GM19099 (cell line): ENCODE results near the gene DGKK.

Experiments used
- POLR2A ChIP-seq: IDR thresholded peaks from 3 replicates; pipeline ENCODE4 v1.6.1; 2011; ENCODE audit warnings: low read depth; ENCODE audit not compliant: insufficient read length; ENCODE audit errors: extremely low read depth

DGKK gene

GRCh38 chrX:50470103-50471031 is at the start of gene DGKK:
DGKK (minus strand) TSS chrX:50470825; CDS start chrX:50470678, 147 bp downstream.
- TF ChIP-seq POLR2A, result no peak

- TF ChIP-seq POLR2A, result no peak
Measured at GRCh38 chrX:50514811-50515210, 44.2 kb upstream of the DGKK start.

GRCh38 chrX:50497114-50497513 is 26.5 kb upstream of the DGKK start:
- TF ChIP-seq POLR2A, result no peak

GRCh38 chrX:50495616-50496015 is 25.0 kb upstream of the DGKK start:
- no peak for TF ChIP-seq POLR2A

- no peak for TF ChIP-seq POLR2A
Measured at GRCh38 chrX:50492720-50493119, 22.1 kb upstream of the DGKK start.

GRCh38 chrX:50484662-50485061 is 14.0 kb upstream of the DGKK start:
- no peak for TF ChIP-seq POLR2A

GRCh38 chrX:50483283-50483682 is 12.7 kb upstream of the DGKK start:
- no peak for TF ChIP-seq POLR2A

- no peak for TF ChIP-seq POLR2A
Measured at GRCh38 chrX:50475208-50475607, 4.6 kb upstream of the DGKK start.

GRCh38 chrX:50471390-50471789 is 765 bp upstream of the DGKK start:
- no peak for TF ChIP-seq POLR2A

GRCh38 chrX:50469206-50469605 is 1.4 kb downstream of the DGKK start:
- no peak for TF ChIP-seq POLR2A

- TF ChIP-seq POLR2A, result no peak
Measured at GRCh38 chrX:50459615-50460014, 11.0 kb downstream of the DGKK start.

GRCh38 chrX:50458483-50458882 is 12.1 kb downstream of the DGKK start:
- TF ChIP-seq POLR2A, result no peak

- TF ChIP-seq POLR2A, result no peak
Measured at GRCh38 chrX:50456712-50457484, 13.7 kb downstream of the DGKK start.

GRCh38 chrX:50452782-50453181 is 17.8 kb downstream of the DGKK start:
- TF ChIP-seq POLR2A, result no peak

GRCh38 chrX:50450324-50450723 is 20.3 kb downstream of the DGKK start:
- TF ChIP-seq POLR2A, result no peak

GRCh38 chrX:50448565-50448964 is 22.1 kb downstream of the DGKK start:
- no peak for TF ChIP-seq POLR2A
